Kidney capillary endothelial cell (primary cell): ENCODE results near the gene PEDS1.
"Not testable (repeated sequence)": the region's sequence is repeated elsewhere in the genome, so short reads cannot be mapped to it uniquely, and the experiment has no call there.

ENCODE experiments used
- DNase-seq: peaks from one replicate; pipeline ENCODE4 v3.0.0-alpha.2; 2018; ENCODE audit warnings: low spot score

PEDS1 gene

DNA sequence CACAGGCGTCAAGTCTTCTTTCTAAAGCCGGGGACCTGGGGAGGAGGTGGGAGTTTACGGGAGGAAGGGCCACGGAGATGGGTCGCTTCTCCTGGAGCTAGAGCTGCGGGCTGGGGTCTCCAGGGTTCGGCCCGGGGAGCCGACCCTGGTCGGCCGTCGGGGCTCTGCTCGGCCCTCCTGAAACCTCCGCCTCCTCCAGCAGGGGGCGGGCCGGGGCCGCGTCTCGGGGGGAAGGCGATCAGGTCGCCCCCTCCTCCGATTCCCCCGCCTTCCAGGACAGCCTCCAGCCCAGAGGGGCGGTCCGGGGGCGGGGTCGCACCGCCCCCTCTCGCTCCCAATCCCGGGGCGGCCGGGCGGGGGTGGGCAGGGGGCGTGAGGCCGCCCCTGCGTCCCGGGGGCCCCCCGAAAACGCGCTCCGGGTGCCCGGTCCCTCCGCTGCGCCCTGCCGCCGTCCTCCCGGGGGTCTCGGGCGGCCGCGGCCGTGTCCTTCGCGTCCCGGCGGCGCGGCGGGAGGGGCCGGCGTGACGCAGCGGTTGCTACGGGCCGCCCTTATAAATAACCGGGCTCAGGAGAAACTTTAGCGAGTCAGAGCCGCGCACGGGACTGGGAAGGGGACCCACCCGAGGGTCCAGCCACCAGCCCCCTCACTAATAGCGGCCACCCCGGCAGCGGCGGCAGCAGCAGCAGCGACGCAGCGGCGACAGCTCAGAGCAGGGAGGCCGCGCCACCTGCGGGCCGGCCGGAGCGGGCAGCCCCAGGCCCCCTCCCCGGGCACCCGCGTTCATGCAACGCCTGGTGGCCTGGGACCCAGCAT lies 36.9 kb upstream of the PEDS1 start, which contains the start of gene CEBPB:
TSS of gene CEBPB (plus strand) at position 580 of the 814 bp plus-strand sequence. CDS start at position 784, 204 bp downstream.
- DNase-seq, result peak; percentile 63

DNA sequence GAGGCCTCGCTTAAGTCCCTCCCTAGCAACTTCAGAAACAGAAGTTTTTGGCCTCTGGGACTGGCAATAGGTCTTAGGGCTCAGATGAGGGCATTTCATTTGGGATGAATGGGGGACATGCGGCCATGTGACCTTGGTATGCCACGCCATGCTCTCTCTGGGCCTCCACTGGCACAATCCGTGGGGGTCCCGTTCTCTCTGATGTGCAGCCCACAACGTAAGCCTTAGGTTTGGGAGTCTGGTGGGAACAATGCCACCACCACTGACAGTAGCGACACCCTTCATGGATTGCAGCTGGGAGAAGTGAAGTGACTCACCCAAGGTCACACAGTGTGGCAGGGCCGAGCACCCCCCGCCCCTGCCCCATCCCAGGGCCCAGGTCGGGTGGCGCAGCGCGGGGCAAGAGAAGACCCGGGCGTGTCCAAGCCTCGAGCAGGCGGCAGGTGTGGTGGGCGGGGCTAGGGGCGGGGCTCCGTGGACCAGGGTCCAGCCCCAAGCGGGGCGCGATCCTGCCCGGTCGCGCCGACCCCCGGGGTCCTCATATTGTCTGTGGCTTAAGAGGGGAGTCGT lies 36.2 kb upstream of the PEDS1 start:
- DNase-seq, result no peak

DNA sequence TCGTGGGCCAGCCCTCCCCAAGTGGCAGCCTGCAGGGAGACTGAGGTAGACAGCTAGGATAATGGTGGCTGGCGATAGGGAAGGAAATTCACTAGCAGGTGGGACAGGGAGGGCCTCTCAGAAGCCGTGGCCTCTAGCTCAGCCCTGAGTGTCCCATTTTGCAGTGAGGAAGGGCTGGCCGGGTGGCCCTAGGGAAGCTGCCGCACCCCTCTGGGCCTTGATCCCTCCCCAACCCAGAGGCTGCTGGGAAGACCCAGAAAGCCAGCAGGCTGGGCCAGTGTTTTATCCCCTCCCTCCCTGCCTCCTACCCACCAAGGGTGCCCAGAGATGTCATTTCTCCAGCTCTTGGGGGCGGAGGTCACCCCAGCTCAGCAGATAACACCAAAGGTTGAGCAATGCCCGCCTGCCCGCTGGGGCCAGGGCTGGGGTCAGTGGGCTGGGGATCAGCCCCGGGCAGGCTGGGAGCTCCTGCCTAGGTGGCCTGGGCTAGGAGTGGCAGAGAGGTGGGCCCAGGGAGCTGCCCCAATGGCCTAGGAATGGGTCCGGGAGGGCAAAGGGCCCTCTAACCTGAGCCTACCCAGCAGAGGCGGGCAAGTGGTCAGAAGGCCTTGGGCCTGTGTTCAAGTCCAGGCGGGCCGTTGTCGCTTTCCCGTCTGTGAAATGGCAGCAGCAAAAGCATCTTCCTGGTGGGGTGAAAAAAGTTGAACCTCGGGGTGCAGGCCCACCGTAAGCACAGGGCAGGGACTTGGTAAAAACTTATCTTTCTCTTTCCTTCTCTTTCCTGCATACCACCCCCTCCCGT lies 35.6 kb upstream of the PEDS1 start:
- DNase-seq, result no peak

GRCh38 chr20:50188287-50188688 lies 34.8 kb upstream of the PEDS1 start:
- no peak for DNase-seq

GRCh38 chr20:50187403-50188051 lies 34.0 kb upstream of the PEDS1 start:
- no peak for DNase-seq

- no peak for DNase-seq
These were observed 33.5 kb upstream of the PEDS1 start for GRCh38 chr20:50186987-50187402.

GRCh38 chr20:50186151-50186885 lies 32.8 kb upstream of the PEDS1 start:
- peak; percentile 71 for DNase-seq

DNA sequence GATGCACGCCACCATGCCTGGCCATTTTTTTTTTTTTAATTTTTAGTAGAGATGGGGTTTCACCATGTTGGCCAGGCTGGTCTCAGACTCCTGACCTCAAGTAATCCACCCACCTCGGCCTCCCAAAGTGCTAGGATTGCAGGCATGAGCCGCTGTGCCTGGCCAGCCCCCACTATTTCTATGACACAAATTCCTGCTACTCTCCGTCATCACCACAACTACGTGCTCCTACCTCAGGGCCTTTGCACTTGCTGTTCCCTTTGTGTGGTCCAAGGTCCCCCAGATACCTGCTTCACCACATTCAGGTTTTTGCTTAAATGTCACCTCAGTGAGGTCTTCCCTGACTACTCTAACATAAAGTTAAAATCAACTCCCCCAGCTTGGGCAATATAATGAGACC lies 31.9 kb upstream of the PEDS1 start:
- DNase-seq, result no peak

DNA sequence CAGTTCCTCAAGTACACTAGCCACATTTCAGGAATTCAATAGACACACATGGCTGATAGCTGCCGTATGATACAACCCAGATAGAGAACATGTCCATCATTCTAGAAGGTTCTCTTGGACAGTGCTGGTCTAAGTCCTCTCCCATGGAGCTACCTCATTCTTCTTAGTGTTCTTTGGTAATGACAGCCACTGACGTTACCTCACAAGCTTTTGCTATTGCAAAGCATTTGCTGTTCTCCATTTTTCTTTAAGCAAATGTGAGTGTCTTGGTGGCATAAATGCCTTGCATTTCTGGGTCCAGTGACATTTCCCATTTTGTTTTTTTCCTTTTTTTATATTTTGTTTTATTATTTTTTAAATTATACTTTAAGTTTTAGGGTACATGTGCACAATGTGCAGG lies 28.8 kb upstream of the PEDS1 start:
- no peak for DNase-seq

- DNase-seq, result no peak
These were observed 27.8 kb upstream of the PEDS1 start for GRCh38 chr20:50181344-50181743.

DNA sequence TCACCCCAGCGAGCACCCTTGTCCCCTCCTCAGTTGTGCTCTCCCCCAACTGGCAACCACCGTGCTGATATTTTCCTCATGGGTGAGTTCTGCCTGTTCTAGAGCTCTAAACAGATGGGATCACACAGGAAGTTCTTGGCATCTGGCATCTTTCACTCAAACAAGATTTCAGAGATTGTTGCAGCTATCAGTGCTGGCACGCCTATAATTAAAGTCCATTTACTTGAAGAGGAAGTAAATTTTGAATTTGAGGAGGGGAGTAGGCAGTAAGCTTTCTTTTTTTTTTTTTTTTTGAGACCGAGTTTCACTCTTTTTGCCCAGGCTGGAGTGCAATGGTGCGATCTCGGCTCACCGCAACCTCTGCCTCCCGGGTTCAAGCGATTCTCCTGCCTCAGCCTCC lies 25.1 kb upstream of the PEDS1 start:
- DNase-seq, result not testable (repeated sequence)

GRCh38 chr20:50175938-50176933 lies 22.7 kb upstream of the PEDS1 start:
- no peak for DNase-seq

- no peak for DNase-seq
These were observed 20.9 kb upstream of the PEDS1 start for GRCh38 chr20:50174456-50174855.

- DNase-seq, result no peak
These were observed 19.0 kb upstream of the PEDS1 start for GRCh38 chr20:50172347-50173013.

GRCh38 chr20:50170549-50171220 lies 17.2 kb upstream of the PEDS1 start:
- DNase-seq, result no peak

DNA sequence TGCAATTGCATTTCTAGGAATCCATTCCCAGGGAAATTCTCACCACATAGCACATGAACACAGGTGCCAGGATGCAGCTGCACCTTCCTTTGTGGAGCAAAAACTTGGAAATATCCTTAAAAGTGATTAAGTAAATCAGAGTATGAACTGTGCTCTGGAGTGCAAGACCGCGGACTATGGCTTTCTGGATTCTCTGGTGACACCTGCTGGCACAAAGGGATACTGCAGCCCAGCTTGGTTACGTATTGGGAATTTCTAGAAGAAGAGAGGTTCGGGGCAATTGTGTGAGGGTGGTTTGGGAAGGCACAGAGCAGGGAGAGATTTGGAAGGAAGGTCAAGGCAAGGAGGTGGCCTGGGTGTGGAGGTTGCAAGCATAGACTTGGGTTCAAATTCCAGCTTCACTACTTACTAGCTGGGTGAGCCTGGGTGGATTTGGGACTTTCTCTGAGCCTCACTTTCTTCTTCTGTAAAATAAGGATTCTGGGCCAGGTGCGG lies 15.9 kb upstream of the PEDS1 start:
- DNase-seq, result peak; percentile 70

GRCh38 chr20:50165684-50166554 lies 12.4 kb upstream of the PEDS1 start:
- peak; percentile 100 for DNase-seq
